H1 (cell line): ENCODE measurements around the gene GRID1. TPM values are rescaled to one million over a fixed set of nuclear protein-coding genes. Genes with fewer than 3 reads are reported as not detected.

Source experiments
- CTCF ChIA-PET: fragments of 300-600 bp; sonication (Branson Sonifier 250); formaldehyde crosslinking; loops from one replicate; lab custom pipeline; 2021; ENCODE audit not compliant: partially characterized antibody; lab: Charles Lee
- POLR2A ChIA-PET: fragments of 300-600 bp; sonication (Branson Sonifier 250); formaldehyde crosslinking; loops from one replicate; lab custom pipeline; 2021; ENCODE audit warnings: inconsistent platforms; ENCODE audit not compliant: partially characterized antibody; lab: Charles Lee
- DNase-seq, 2 experiments: peaks; one replicate each; pipeline versions ENCODE4 v3.0.0 to v3.0.0-alpha.2; 2010 to 2022; ENCODE audit warnings: low spot score in 2 of 2, low read depth in 1 of 2, mixed read lengths in 1 of 2
- FAIRE-seq: peaks from 2 replicates; lab custom pipeline; 2011; peaks lifted over from hg19 to GRCh38; lab: Jason Lieb, UNC
- H2AFZ ChIP-seq: 2 replicates; pipeline ENCODE4 v1.8.1; 2012; ENCODE audit warnings: low read length, inconsistent platforms
- H2AK5ac ChIP-seq: 2 replicates; pipeline ENCODE4 v1.6.1; 2013; ENCODE audit warnings: low read depth, low read length
- H2BK120ac ChIP-seq: replicated peaks from 2 replicates; pipeline ENCODE3; 2013; ENCODE audit warnings: low read depth, low read length, inconsistent platforms
- H2BK12ac ChIP-seq: 2 replicates; pipeline ENCODE4 v1.6.1; 2013; ENCODE audit warnings: low read depth, low read length
- H2BK15ac ChIP-seq: 2 replicates; pipeline ENCODE4 v1.6.1; 2013; ENCODE audit warnings: low read length
- H2BK20ac ChIP-seq: 2 replicates; pipeline ENCODE4 v1.6.1; 2013; ENCODE audit warnings: low read length
- H2BK5ac ChIP-seq: 2 replicates; pipeline ENCODE4 v1.6.1; 2013; ENCODE audit warnings: low read depth, low read length
- H3K14ac ChIP-seq: 2 replicates; pipeline ENCODE4 v1.6.1; 2013; ENCODE audit warnings: inconsistent platforms; ENCODE audit not compliant: insufficient read length
- H3K18ac ChIP-seq: 2 replicates; pipeline ENCODE4 v1.6.1; 2013; ENCODE audit warnings: low read length; ENCODE audit errors: extremely low read depth
- H3K23ac ChIP-seq: 2 replicates; pipeline ENCODE4 v1.6.1; 2013; ENCODE audit warnings: inconsistent platforms; ENCODE audit not compliant: insufficient read length
- H3K23me2 ChIP-seq: 2 replicates; pipeline ENCODE4 v1.6.1; 2013; ENCODE audit warnings: low read depth, low read length
- H3K27ac ChIP-seq: 2 replicates; pipeline ENCODE4 v1.6.1; 2011; ENCODE audit warnings: low read depth, low read length, inconsistent platforms
- H3K27me3 ChIP-seq, 4 experiments: replicated peaks in 1 of 4; 1 replicate in 1 of 4; 2 replicates in 3 of 4; pipeline versions ENCODE4 v1.6.1 to v1.8.1; 2011 to 2013; ENCODE audit warnings: low read length in 3 of 4, mild to moderate bottlenecking in 3 of 4, inconsistent platforms in 2 of 4, mixed read lengths in 2 of 4, moderate library complexity in 1 of 4; ENCODE audit not compliant: control insufficient read depth in 3 of 4, insufficient read depth in 3 of 4; ENCODE audit errors: extremely low read depth in 1 of 4
- H3K36me3 ChIP-seq, 4 experiments: 2 replicates each; pipeline versions ENCODE4 v1.6.1 to v1.8.1; 2011 to 2013; ENCODE audit warnings: mild to moderate bottlenecking in 4 of 4, low read length in 3 of 4, moderate library complexity in 2 of 4, control low read depth in 1 of 4, inconsistent platforms in 1 of 4; ENCODE audit not compliant: insufficient read depth in 4 of 4, control insufficient read depth in 2 of 4
- H3K4ac ChIP-seq: replicated peaks from 2 replicates; pipeline ENCODE3; 2013; ENCODE audit warnings: low read length, low read depth, mixed read lengths, inconsistent platforms; ENCODE audit not compliant: insufficient read length
- H3K4me1 ChIP-seq, 4 experiments: replicated peaks in 1 of 4; 1 replicate in 1 of 4; 2 replicates in 3 of 4; pipeline versions ENCODE4 v1.6.1 to v1.8.1; 2011 to 2013; ENCODE audit warnings: low read length in 3 of 4, inconsistent platforms in 2 of 4, mixed read lengths in 1 of 4; ENCODE audit not compliant: insufficient read depth in 4 of 4, control insufficient read depth in 3 of 4
- H3K4me2 ChIP-seq, 2 experiments: 2 replicates each; pipeline versions ENCODE4 v1.6.1 to v1.8.1; 2011 to 2013; ENCODE audit warnings: low read depth in 2 of 2, low read length in 2 of 2, control low read depth in 1 of 2, inconsistent platforms in 1 of 2, mild to moderate bottlenecking in 1 of 2; ENCODE audit not compliant: insufficient read depth in 1 of 2
- H3K4me3 ChIP-seq, 4 experiments: fragments of 200-600, 300-600 bp in 1 of 4; sonication (generic), shearing (Covaris generic), sonication (Bioruptor Twin) in 1 of 4; 2 replicates each; pipeline versions ENCODE4 v1.5.1 to v1.8.1; 2011 to 2016; ENCODE audit warnings: low read length in 4 of 4, low read depth in 3 of 4, control low read depth in 2 of 4, inconsistent platforms in 2 of 4, mild to moderate bottlenecking in 2 of 4, mixed read lengths in 1 of 4, moderate library complexity in 1 of 4; ENCODE audit not compliant: insufficient read depth in 2 of 4; ENCODE audit errors: extremely low read depth in 1 of 4
- H3K56ac ChIP-seq: replicated peaks from 2 replicates; pipeline ENCODE3; 2013; ENCODE audit warnings: low read depth, mild to moderate bottlenecking, mixed read lengths, low read length, inconsistent platforms; ENCODE audit not compliant: insufficient read length
- H3K79me1 ChIP-seq: 2 replicates; pipeline ENCODE4 v1.6.1; 2013; ENCODE audit warnings: low read depth, low read length, control low read depth
- H3K79me2 ChIP-seq, 2 experiments: 2 replicates each; pipeline versions ENCODE4 v1.6.1 to v1.8.1; 2012 to 2013; ENCODE audit warnings: low read length in 2 of 2, mild to moderate bottlenecking in 2 of 2, inconsistent platforms in 1 of 2; ENCODE audit not compliant: insufficient read depth in 2 of 2, control insufficient read depth in 1 of 2
- H3K9ac ChIP-seq, 4 experiments: replicated peaks in 1 of 4; 1 replicate in 1 of 4; 2 replicates in 3 of 4; pipeline versions ENCODE4 v1.6.1 to v1.8.1; 2011 to 2013; ENCODE audit warnings: low read depth in 3 of 4, low read length in 3 of 4, control low read depth in 2 of 4, mild to moderate bottlenecking in 2 of 4, moderate library complexity in 2 of 4, inconsistent platforms in 1 of 4; ENCODE audit errors: extremely low read depth in 1 of 4
- H3K9me3 ChIP-seq, 2 experiments: 2 replicates each; pipeline versions ENCODE4 v1.6.1 to v1.8.1; 2012 to 2013; ENCODE audit warnings: mild to moderate bottlenecking in 2 of 2, moderate library complexity in 2 of 2, control low read depth in 1 of 2, inconsistent platforms in 1 of 2, low read depth in 1 of 2, low read length in 1 of 2, mixed read lengths in 1 of 2; ENCODE audit not compliant: insufficient read depth in 2 of 2
- H4K20me1 ChIP-seq, 2 experiments: replicated peaks in 1 of 2; 2 replicates each; pipeline versions ENCODE3 to v1.8.1; 2011 to 2013; ENCODE audit warnings: inconsistent platforms in 2 of 2, low read length in 2 of 2, mild to moderate bottlenecking in 1 of 2; ENCODE audit not compliant: insufficient read depth in 2 of 2, control insufficient read depth in 1 of 2
- H4K5ac ChIP-seq: 2 replicates; pipeline ENCODE4 v1.6.1; 2013; ENCODE audit warnings: low read length, low read depth, mixed read lengths, inconsistent platforms; ENCODE audit not compliant: insufficient read length
- H4K8ac ChIP-seq: 2 replicates; pipeline ENCODE4 v1.8.0; 2013; ENCODE audit warnings: mild to moderate bottlenecking, moderate library complexity, low read length, inconsistent platforms; ENCODE audit not compliant: insufficient read depth; ENCODE audit errors: extremely low read depth
- H4K91ac ChIP-seq: replicated peaks from 2 replicates; pipeline ENCODE3; 2013; ENCODE audit warnings: low read length, mixed read lengths, inconsistent platforms; ENCODE audit not compliant: insufficient read length
- ATF2 ChIP-seq: IDR thresholded peaks from 2 replicates; pipeline ENCODE4 v1.6.1; 2012; ENCODE audit warnings: low read length, inconsistent platforms
- BCL11A ChIP-seq, 2 experiments: IDR thresholded peaks; one replicate each; pipeline ENCODE4 v1.6.1; 2011; ENCODE audit warnings: low read depth in 2 of 2, low read length in 2 of 2, mild to moderate bottlenecking in 2 of 2
- CBX5 ChIP-seq: fragments of 300-800, 300-1000 bp; sonication (generic); IDR thresholded peaks from 2 replicates; pipeline ENCODE4 v1.7.1; 2016; ENCODE audit warnings: antibody characterized with exemption, low read length, low read depth
- CBX8 ChIP-seq: fragments of 300-800, 300-1000 bp; sonication (generic); IDR thresholded peaks from 2 replicates; pipeline ENCODE4 v1.7.1; 2016; ENCODE audit warnings: low read depth, low read length, borderline replicate concordance
- CEBPB ChIP-seq: IDR thresholded peaks from 2 replicates; pipeline ENCODE4 v1.6.1; 2012; ENCODE audit warnings: low read depth, low read length
- CREB1 ChIP-seq: IDR thresholded peaks from 2 replicates; pipeline ENCODE4 v1.6.1; 2012; ENCODE audit warnings: inconsistent platforms
- CTBP2 ChIP-seq: IDR thresholded peaks from 2 replicates; pipeline ENCODE4 v1.7.0; 2011; ENCODE audit warnings: borderline replicate concordance, mild to moderate bottlenecking, moderate library complexity, mixed read lengths, low read length; ENCODE audit not compliant: insufficient read depth, insufficient read length
- JUND ChIP-seq: IDR thresholded peaks from 2 replicates; pipeline ENCODE4 v1.6.1; 2011; ENCODE audit warnings: mild to moderate bottlenecking, improper control_type of control experiment, low read length
- MAFK ChIP-seq: IDR thresholded peaks from 2 replicates; pipeline ENCODE4 v1.6.1; 2012; ENCODE audit warnings: low read depth, mild to moderate bottlenecking, improper control_type of control experiment, low read length
- NANOG ChIP-seq: IDR thresholded peaks from 2 replicates; pipeline ENCODE4 v1.6.1; 2011; ENCODE audit warnings: low read length, low read depth, mild to moderate bottlenecking, inconsistent platforms; ENCODE audit not compliant: insufficient read depth, poor library complexity, severe bottlenecking
- POLR2A ChIP-seq, 2 experiments: IDR thresholded peaks; 1 replicate in 1 of 2; 2 replicates in 1 of 2; pipeline ENCODE4 v1.6.1; 2011; ENCODE audit warnings: low read depth in 2 of 2, low read length in 2 of 2, mild to moderate bottlenecking in 2 of 2; ENCODE audit errors: control extremely low read depth in 1 of 2
- POLR2AphosphoS5 ChIP-seq: IDR thresholded peaks from 2 replicates; pipeline ENCODE4 v1.6.1; 2011; ENCODE audit warnings: low read depth, low read length
- POU5F1 ChIP-seq: IDR thresholded peaks from 2 replicates; pipeline ENCODE4 v1.6.1; 2011; ENCODE audit warnings: low read depth, mild to moderate bottlenecking, low read length, moderate library complexity
- SUZ12 ChIP-seq: fragments of 200-600 bp; sonication (generic); IDR thresholded peaks from 2 replicates; pipeline ENCODE4 v1.6.1; 2012; ENCODE audit warnings: mild to moderate bottlenecking, inconsistent platforms, low read length, moderate library complexity, mixed read lengths
- WGBS, 2 experiments: shearing (Covaris generic) in 1 of 2; methylation state at CpG; one replicate each; pipeline versions ENCODE4 v1.1.6 to v1.1.7; 2013 to 2015; ENCODE audit warnings: low lambda C conversion rate in 2 of 2, mixed read lengths in 2 of 2, inconsistent platforms in 1 of 2, low coverage in 1 of 2, missing lambda C conversion rate in 1 of 2; ENCODE audit not compliant: insufficient replicate concordance in 2 of 2, insufficient coverage in 1 of 2, insufficient read length in 1 of 2; ENCODE audit errors: extremely low coverage in 1 of 2, missing lambda C conversion rate in 1 of 2; 5-methylcytosine and 5-hydroxymethylcytosine counted together
- polyA plus RNA-seq, 7 experiments: library from polyadenylated mRNA; depleted of rRNA in 3 of 7; stranded (reverse) in 5 of 7; unstranded in 2 of 7; fragments of >200 nt in 5 of 7; fragments of 200-250 nt in 2 of 7; gene quantifications; 1 replicate in 5 of 7; 2 replicates in 1 of 7; 4 replicates in 1 of 7; pipeline versions ENCODE4 v1.2.1 to v1.2.3, GENCODE V29; 2011 to 2013; ENCODE audit warnings: missing spikeins in 2 of 7, mixed read lengths in 2 of 7
- total RNA-seq: library from RNA; stranded (reverse); fragmentation: NEBNext Ultra II Directional; extraction: Animal tissue kit (Norgen Biotek cat#: 25700); gene quantifications from 2 replicates; pipeline ENCODE4 v1.2.1, GENCODE V29; 2021

GRID1 gene
- total and polyA plus RNA-seq, 2 of the 8 experiments (the other 6 are each of a cell fraction or from before 2014, with no cell fraction given) = 0.22 to 0.30 TPM

DNA sequence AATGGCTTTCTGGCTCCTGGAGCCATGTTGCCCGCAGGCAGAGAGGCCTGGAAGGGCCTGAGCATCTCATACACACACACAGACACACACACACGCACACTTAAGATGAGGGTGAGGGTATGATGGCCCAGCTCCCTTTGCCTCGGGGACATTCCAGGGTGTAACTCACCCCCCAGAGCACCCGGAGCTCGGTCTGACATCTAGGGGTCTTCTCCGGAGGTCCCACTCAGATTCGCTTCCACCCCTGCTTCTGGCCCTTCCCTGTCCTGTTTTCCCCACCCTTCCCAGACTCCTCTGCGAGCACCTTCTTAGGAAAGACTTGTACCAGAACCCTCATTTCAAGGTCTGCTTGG, 304.4 kb downstream of the GRID1 start:
- H3K27ac ChIP-seq = no peak overlapping the region
- no peak overlapping the region for H2BK120ac ChIP-seq
- H4K5ac ChIP-seq = no peak overlapping the region
- no peak overlapping the region for H4K8ac ChIP-seq
- no peak overlapping the region for H2BK5ac ChIP-seq
- H3K4me1 ChIP-seq = no peaks in the 10 kb centered on the region
- H2BK20ac ChIP-seq = no peak overlapping the region
- no peak overlapping the region for H2AFZ ChIP-seq
- no peaks in the 10 kb centered on the region for H3K36me3 ChIP-seq
- no peak overlapping the region for H2BK15ac ChIP-seq
- H3K9me3 ChIP-seq = no peaks in the 10 kb centered on the region
- no peaks in the 10 kb centered on the region; the same call in 1 of the 2 replicates for H3K79me1 ChIP-seq
- no peak overlapping the region for H3K4me2 ChIP-seq
- no peak overlapping the region for H3K9ac ChIP-seq
- no peak overlapping the region for H3K4ac ChIP-seq
- H3K79me2 ChIP-seq = no peaks in the 10 kb centered on the region
- H3K56ac ChIP-seq = no peak overlapping the region
- no peak overlapping the region for H3K23ac ChIP-seq
- DNase-seq (no peak), FAIRE-seq (no peak)
- no peak overlapping the region for H3K18ac ChIP-seq
- H3K14ac ChIP-seq = no peak overlapping the region
- H3K4me3 ChIP-seq = no peak overlapping the region
- H2BK12ac ChIP-seq = no peak overlapping the region
- no peaks in the 10 kb centered on the region for H3K27me3 ChIP-seq
- ChIA-PET POLR2A (no interaction called here), CTCF (interaction anchor here (0.8 to 1.1 kb wide), 2 partner anchors 13 to 147 kb away, joined by 3 read pairs; no protein-coding TSS in a partner anchor)
- H4K20me1 ChIP-seq = no peaks in the 10 kb centered on the region
- H2AK5ac ChIP-seq = no peak overlapping the region
- 89% methylated on average over 8 of the region's 8 CpGs; no CpG with 5 or more reads in 1 of the 2 experiments for WGBS, 2 experiments
- H4K91ac ChIP-seq = no peak overlapping the region
- no peaks in the 10 kb centered on the region for H3K23me2 ChIP-seq
- no peak for TF ChIP-seq SUZ12
- TF ChIP-seq CREB1 = no peak
- no peak for TF ChIP-seq POLR2AphosphoS5
- TF ChIP-seq CBX8 = no peak
- TF ChIP-seq NANOG = no peak
- TF ChIP-seq POLR2A (IDR thresholded peaks at IDR 0.05; ENCODE audit: control extremely low read depth in 1 of 2, low read depth in 2 of 2, low read length in 2 of 2) = no peak
- TF ChIP-seq CBX5 = no peak
- no peak for TF ChIP-seq ATF2
- TF ChIP-seq JUND = no peak
- TF ChIP-seq MAFK = no peak
- no peak for TF ChIP-seq CTBP2
- no peak for TF ChIP-seq POU5F1
- no peak for TF ChIP-seq CEBPB
- no peak for TF ChIP-seq BCL11A (IDR thresholded peaks at IDR 0.05; ENCODE audit: low read depth in 2 of 2, low read length in 2 of 2)
